HG03342 (cell line): ENCODE data around the gene ATP2A2.

Source experiments
- ATAC-seq: cut with Tn5 transposase; IDR thresholded peaks from one replicate; pipeline ENCODE4 v1.9.1; 2021; ENCODE audit warnings: mild to moderate bottlenecking, moderate library complexity; ENCODE audit not compliant: unreplicated experiment

The ATP2A2 gene

DNA sequence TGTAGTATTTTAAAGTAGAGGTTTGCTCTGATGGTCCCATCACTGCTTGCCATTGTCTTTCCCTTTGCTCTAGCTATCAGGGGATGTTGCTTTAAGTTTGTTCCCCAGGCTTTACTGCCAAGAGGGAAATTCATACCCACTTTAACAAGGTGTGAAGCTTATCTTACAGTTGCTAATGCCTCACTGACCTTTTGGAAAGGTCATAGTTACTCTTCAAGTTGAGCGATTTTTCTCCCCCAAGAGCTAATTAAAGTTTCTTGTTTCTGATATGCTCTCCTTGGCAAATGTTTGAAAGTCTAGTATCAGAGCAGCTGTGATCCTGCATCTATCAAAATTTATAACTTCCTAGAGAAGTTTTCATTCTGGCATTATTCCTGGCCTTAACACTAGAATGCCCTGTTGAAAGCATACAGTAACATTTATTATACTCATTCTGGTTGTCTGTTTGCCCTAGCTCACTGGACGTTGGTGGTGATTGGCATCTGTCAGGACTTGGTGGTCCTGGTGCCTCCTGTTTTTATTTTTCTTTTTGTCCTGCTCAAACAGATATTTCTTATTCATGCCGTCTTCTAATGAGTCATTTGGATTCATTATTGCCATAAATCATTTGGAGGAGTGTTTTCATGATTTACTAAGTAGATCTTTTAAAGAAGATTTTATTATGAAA, 8.1 kb downstream of the ATP2A2 start:
- ATAC-seq: no peak

GRCh38 chr12:110289711-110290078, 8.6 kb downstream of the ATP2A2 start:
- ATAC-seq: no peak

DNA sequence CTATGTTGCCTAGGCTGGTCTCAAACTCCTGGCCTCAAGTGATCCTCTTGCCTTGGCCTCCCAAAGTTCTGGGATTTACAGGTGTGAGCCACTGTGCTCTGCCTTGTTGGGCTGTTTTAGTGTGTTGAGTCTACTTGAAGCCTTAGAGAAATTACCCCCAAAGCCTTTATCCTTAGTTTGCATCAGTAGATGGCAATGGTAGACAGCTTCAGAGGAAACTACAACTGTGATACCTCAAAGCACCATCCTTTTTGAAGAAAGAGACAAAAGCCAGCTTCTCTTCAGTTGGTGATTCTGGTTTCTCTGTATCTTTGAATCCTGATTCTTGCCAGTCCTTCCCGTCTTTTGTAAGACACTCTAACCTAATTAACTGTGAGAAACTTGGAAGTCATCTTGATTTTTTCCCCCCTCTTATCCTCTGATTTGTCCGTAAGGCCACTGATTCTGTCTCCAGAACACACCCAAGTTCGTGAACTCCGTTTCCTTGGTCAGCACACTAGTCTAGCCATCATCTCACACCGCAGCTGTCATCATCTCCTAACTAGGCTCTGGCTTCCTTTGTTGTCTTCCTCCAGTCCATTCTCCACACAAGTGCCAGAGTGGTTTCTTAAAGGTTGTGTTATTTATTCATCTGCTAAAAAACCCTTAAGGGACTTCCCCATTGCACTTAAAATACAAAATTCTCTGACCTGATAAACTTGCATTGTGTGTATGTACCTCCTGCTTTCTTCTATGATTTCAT, 20.2 kb downstream of the ATP2A2 start:
- ATAC-seq: no peak

DNA sequence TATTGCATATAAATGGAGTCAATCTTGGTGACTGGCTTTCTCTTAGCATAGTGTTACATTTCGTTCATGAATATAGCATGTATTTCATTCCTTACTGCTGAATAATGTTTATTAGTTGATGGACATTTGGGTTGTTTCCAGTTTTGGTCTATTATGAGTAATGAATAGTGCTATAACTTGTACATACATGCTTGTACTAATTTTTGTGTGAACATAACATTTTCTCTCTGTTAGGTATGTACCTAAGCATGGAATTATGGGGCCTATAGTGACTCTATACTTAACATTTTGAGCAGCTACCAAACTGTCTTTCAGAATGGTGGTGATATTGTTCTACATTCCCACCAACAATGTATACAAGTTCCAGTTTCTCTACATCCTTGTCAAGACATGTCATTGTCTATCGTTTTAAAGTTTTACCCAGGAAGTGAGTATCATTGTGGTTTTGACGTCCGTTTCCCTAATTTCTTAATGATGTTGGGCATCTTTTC, 23.1 kb downstream of the ATP2A2 start:
- no peak for ATAC-seq

- ATAC-seq: no peak
Observed at GRCh38 chr12:110307372-110307771, 26.3 kb downstream of the ATP2A2 start.

DNA sequence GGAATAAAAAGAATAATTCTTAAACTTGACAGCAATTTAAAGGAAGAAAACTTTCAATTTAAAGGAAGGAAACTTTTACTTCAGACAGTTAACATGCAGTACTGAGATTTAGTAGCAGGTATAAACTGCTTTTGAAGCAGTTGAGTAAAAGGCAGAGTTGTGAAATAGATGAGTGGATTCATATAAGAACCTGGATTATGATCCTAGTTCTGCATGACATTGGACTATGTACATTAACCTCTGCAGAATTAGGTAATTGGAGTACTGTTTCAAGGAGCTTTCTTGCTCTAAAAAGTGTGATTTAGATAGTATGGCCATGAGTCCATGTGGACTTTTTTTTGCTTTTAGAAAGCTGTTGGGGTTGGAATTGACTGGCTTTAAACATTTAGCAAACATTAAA, 29.7 kb downstream of the ATP2A2 start:
- no peak for ATAC-seq

- ATAC-seq: no peak
Observed at GRCh38 chr12:110311903-110312302, 30.9 kb downstream of the ATP2A2 start.

GRCh38 chr12:110312581-110313360, 31.7 kb downstream of the ATP2A2 start:
- no peak for ATAC-seq

DNA sequence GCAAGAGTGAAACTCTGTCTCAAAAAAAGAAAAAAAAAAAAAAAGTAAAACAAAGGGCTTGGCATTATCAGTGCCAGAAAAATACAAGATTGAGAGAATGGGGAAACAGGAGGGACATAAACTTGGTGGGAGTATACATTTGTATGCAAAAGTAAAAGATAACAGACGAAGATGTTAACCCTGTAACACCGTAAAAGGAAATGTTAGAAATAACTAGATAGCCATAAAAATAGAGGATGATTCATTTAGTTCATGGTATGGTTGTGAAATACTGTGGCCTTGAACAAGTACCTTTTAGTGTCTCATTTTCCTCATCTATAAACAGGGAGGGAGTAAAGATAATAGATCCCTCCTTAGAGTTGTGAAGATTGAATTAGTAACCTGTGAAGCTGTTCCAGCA, 33.3 kb downstream of the ATP2A2 start:
- no peak for ATAC-seq

- ATAC-seq: no peak
Observed at GRCh38 chr12:110316861-110317260, 35.8 kb downstream of the ATP2A2 start.

GRCh38 chr12:110317911-110318310, 36.9 kb downstream of the ATP2A2 start:
- no peak for ATAC-seq

DNA sequence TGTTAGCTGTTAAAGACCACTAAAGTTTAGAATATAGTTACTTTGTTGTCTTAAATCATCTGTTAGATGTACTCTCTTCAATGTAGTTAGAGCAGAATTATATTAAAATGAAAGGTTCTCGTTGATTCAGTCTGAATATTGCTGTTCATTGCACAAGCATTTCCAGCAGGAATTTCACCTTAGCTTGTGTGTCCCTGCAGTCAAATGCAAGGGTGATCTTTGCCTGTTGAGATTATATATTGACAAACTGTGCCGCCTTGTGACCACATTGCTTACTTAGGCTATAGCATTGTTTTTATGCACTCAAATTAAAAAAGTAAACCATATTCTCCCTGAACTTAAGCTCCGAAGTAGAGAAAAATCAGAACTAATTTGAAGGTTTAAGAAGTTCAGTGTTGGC, 39.5 kb downstream of the ATP2A2 start:
- no peak for ATAC-seq

DNA sequence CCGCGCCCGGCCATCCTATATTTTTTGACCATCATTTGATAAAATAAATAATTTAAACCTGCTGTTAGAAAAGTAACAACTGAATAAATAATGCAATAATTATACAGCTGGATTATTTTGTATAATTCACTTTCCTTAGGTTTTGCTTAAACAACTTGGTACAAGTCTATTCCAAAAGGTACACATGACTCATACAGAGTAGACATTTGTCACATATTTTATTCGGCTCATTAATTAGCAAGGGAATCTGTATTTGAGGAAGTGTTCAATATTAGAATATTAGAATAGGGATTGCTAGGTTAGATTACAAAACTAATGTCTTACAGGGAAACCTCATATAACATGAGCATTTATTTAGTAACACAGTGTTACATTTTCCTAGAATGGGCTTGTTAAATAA, 48.7 kb downstream of the ATP2A2 start:
- ATAC-seq: no peak

- no peak for ATAC-seq
Observed at GRCh38 chr12:110330124-110330523, 49.1 kb downstream of the ATP2A2 start.

GRCh38 chr12:110330544-110330943, 49.5 kb downstream of the ATP2A2 start:
- ATAC-seq: no peak

GRCh38 chr12:110333201-110333600, 52.2 kb downstream of the ATP2A2 start:
- ATAC-seq: no peak

DNA sequence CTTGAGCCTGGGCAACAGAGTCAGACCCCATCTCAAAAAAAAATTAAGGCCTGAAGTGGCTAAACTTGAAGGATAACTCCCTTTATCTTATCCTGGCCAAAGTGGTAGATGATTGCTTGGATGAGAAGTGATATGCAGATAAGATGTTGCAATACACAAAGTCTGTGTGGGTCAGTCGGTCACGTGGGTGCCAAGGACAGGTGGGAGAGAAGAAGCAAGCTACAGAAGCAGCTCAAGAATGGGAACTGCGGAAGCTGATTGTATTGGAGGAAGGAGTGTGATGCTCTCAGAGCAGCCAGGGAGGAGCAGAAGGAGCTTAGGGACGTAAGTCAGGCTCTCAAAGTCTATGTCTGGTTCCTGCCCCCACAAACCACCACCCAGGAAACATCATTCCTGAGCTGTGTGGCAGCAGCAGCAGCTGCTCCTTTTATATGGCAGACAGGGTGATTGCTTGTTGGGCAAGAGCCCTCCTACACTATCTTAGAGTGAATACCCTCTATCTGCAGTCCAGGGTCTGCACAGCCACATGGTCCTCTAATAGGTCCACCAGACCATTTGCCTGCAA, 54.5 kb downstream of the ATP2A2 start:
- no peak for ATAC-seq

- no peak for ATAC-seq
Observed at GRCh38 chr12:110337912-110338710, 57.1 kb downstream of the ATP2A2 start.

- ATAC-seq: no peak
Observed at GRCh38 chr12:110338754-110339153, 57.7 kb downstream of the ATP2A2 start.

DNA sequence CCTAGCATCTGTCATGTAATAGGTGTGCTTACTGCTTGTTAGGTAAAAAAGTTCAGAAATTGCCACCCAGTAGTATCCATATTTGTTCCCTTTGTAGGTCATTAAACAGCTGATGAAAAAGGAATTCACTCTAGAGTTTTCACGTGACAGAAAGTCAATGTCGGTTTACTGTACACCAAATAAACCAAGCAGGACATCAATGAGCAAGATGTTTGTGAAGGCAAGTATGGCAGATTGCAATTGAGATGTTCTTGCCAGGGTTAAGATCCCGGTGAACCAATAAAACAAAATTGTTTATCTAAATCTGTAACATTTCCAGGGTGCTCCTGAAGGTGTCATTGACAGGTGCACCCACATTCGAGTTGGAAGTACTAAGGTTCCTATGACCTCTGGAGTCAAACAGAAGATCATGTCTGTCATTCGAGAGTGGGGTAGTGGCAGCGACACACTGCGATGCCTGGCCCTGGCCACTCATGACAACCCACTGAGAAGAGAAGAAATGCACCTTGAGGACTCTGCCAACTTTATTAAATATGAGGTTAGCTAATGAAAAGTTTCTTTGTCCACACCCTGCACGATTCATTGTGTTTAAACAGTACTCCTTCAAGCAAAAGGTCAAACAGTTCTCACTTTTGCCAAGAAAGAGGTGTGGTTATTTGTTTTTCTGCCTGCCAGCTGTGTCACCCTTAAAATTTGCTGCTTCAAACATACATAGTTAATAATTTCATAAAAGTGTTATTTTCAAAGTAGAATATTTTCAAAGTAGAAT, 58.3 kb downstream of the ATP2A2 start:
- ATAC-seq: no peak
